Measurements from ENCODE around the gene PLA2G4A. TPM values are rescaled to one million over a fixed set of nuclear protein-coding genes. Genes with fewer than 3 reads are reported as not detected.

PLA2G4A gene
- polyA plus RNA-seq, 1 donor (not counting 4 experiments of a cell fraction or from before 2014, with no cell fraction given), result 29.2 TPM

DNA sequence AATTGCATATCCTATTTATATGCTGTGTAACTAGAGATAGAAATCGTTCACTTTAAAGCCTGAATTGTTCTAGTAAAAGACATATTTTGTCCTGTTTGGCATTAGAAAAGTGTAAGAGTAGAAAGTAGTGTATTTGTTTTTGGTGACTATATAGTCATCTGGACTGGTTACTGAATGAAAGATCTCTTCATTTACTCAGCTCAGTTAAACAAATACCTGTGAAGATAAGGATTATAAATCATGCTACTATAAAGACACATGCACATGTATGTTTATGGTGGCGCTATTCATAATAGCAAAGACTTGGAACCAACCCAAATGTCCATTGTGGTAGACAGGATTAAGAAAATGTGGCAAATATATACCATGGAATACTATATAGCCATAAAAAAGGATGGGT lies 125.1 kb downstream of the PLA2G4A start:
- H3K27me3 ChIP-seq (ENCODE audit: control insufficient read depth, extremely low read depth, insufficient read depth, low read length), result no peaks in the 10 kb centered on the region
- no peaks in the 10 kb centered on the region for H3K79me2 ChIP-seq (ENCODE audit: control insufficient read depth, insufficient read depth, low read length)
- H3K9me3 ChIP-seq (ENCODE audit: control insufficient read depth, low read depth, low read length), result no peaks in the 10 kb centered on the region
- DNase-seq (ENCODE audit: low read depth, low spot score) (no peak), FAIRE-seq (no peak)
- TF ChIP-seq, protein P1, sequence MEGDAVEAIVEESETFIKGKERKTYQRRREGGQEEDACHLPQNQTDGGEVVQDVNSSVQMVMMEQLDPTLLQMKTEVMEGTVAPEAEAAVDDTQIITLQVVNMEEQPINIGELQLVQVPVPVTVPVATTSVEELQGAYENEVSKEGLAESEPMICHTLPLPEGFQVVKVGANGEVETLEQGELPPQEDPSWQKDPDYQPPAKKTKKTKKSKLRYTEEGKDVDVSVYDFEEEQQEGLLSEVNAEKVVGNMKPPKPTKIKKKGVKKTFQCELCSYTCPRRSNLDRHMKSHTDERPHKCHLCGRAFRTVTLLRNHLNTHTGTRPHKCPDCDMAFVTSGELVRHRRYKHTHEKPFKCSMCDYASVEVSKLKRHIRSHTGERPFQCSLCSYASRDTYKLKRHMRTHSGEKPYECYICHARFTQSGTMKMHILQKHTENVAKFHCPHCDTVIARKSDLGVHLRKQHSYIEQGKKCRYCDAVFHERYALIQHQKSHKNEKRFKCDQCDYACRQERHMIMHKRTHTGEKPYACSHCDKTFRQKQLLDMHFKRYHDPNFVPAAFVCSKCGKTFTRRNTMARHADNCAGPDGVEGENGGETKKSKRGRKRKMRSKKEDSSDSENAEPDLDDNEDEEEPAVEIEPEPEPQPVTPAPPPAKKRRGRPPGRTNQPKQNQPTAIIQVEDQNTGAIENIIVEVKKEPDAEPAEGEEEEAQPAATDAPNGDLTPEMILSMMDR (optimal IDR thresholded peaks at IDR 0.05 in 1 of 3, IDR thresholded peaks at IDR 0.05 in 1 of 3, conservative IDR thresholded peaks at IDR 0.05 in 1 of 3; ENCODE audit: extremely low read depth in 1 of 3, insufficient read depth in 2 of 3, low read length in 3 of 3), result no peak
- TF ChIP-seq EZH2 (IDR thresholded peaks at IDR 0.05; ENCODE audit: low read length), result no peak
- H2AFZ ChIP-seq (ENCODE audit: control insufficient read depth, low read length), result no peak overlapping the region
- H4K20me1 ChIP-seq (ENCODE audit: control insufficient read depth, extremely low read depth, insufficient read depth, low read length), result no peaks in the 10 kb centered on the region
- no peak overlapping the region for H3K9ac ChIP-seq (ENCODE audit: control insufficient read depth, extremely low read depth, insufficient read depth, low read length)
- peaks cover 11% of the 10 kb centered on the region for H3K4me1 ChIP-seq (ENCODE audit: control insufficient read depth, extremely low read depth, insufficient read depth, low read length)
- dilution Hi-C loops (cut with MboI; ENCODE audit: extremely low pct_ligation_motif_present, low sequenced_read_pairs), result no loop called here
- peaks cover 0 to 2% of the 10 kb centered on the region in 2 experiments for H3K36me3 ChIP-seq (ENCODE audit: control insufficient read depth in 2 of 2, extremely low read depth in 1 of 2, insufficient read depth in 2 of 2, low read length in 2 of 2)
- H3K4me3 ChIP-seq (ENCODE audit: control insufficient read depth in 2 of 3, extremely low read depth in 1 of 3, insufficient read depth in 2 of 3, low read depth in 1 of 3, low read length in 3 of 3), result no peak overlapping the region
- H3K4me2 ChIP-seq (ENCODE audit: control insufficient read depth, extremely low read depth, insufficient read depth, low read depth, low read length), result no peak overlapping the region
- no peak overlapping the region for H3K27ac ChIP-seq (ENCODE audit: control insufficient read depth, insufficient read depth, low read length)
- H3K9me1 ChIP-seq (ENCODE audit: control insufficient read depth, extremely low read depth, insufficient read depth, low read length), result no peaks in the 10 kb centered on the region

GRCh38 chr1:186957314-186957713 lies 128.6 kb downstream of the PLA2G4A start:
- Histone ChIP-seq H4K20me1 (ENCODE audit: control insufficient read depth, extremely low read depth, insufficient read depth, low read length) (no peaks in the 10 kb centered on the region), H3K9ac (ENCODE audit: control insufficient read depth, extremely low read depth, insufficient read depth, low read length) (no peak overlapping the region), H3K79me2 (ENCODE audit: control insufficient read depth, insufficient read depth, low read length) (no peaks in the 10 kb centered on the region), H2AFZ (ENCODE audit: control insufficient read depth, low read length) (no peak overlapping the region), H3K9me1 (ENCODE audit: control insufficient read depth, extremely low read depth, insufficient read depth, low read length) (no peaks in the 10 kb centered on the region), H3K27ac (ENCODE audit: control insufficient read depth, insufficient read depth, low read length) (no peak overlapping the region), H3K4me1 (ENCODE audit: control insufficient read depth, extremely low read depth, insufficient read depth, low read length) (no peaks in the 10 kb centered on the region), H3K4me3 (ENCODE audit: control insufficient read depth in 2 of 3, extremely low read depth in 1 of 3, insufficient read depth in 2 of 3, low read depth in 1 of 3, low read length in 3 of 3) (no peak overlapping the region), H3K27me3 (ENCODE audit: control insufficient read depth, extremely low read depth, insufficient read depth, low read length) (no peaks in the 10 kb centered on the region), H3K9me3 (ENCODE audit: control insufficient read depth, low read depth, low read length) (no peaks in the 10 kb centered on the region), H3K36me3 (ENCODE audit: control insufficient read depth in 2 of 2, extremely low read depth in 1 of 2, insufficient read depth in 2 of 2, low read length in 2 of 2) (peaks cover 0 to 2% of the 10 kb centered on the region in 2 experiments), H3K4me2 (ENCODE audit: control insufficient read depth, extremely low read depth, insufficient read depth, low read depth, low read length) (no peak overlapping the region)
- DNase-seq (ENCODE audit: low read depth, low spot score) (no peak), FAIRE-seq (no peak)
- TF ChIP-seq, protein P1 (optimal IDR thresholded peaks at IDR 0.05 in 1 of 3, IDR thresholded peaks at IDR 0.05 in 1 of 3, conservative IDR thresholded peaks at IDR 0.05 in 1 of 3; ENCODE audit: extremely low read depth in 1 of 3, insufficient read depth in 2 of 3, low read length in 3 of 3), result no peak
- no peak for TF ChIP-seq EZH2 (IDR thresholded peaks at IDR 0.05; ENCODE audit: low read length)
- dilution Hi-C loops (cut with MboI; ENCODE audit: extremely low pct_ligation_motif_present, low sequenced_read_pairs), result no loop called here

Measured in keratinocyte (primary cell).